Amniotic stem cell (primary cell): ENCODE measurements around the gene OSTN.
"Not testable (repeated sequence)": the region's sequence is repeated elsewhere in the genome, so short reads cannot be mapped to it uniquely, and the experiment has no call there.

Experiments
- DNase-seq: peaks from one replicate; lab custom pipeline; 2025; lab: John Stamatoyannopoulos, UW

Gene OSTN

DNA sequence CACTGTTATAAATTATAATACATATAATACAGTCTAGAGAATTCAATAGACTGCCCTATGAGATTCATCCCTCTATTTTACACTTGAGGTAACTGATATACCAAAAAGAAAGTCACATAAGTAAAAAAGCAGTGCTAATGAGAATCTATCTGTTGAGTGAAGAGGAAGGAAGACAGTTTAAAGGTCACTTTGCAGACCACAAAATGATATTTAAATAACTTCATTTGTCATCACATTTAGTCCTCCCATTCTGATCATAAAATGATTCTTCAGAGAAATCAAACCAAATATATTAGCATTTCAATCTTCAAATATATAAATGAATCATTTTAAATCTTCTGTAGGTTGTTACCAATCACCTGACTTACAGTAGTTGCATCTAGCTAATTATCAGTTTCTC is 69.7 kb downstream of the OSTN start:
- no peak for DNase-seq

DNA sequence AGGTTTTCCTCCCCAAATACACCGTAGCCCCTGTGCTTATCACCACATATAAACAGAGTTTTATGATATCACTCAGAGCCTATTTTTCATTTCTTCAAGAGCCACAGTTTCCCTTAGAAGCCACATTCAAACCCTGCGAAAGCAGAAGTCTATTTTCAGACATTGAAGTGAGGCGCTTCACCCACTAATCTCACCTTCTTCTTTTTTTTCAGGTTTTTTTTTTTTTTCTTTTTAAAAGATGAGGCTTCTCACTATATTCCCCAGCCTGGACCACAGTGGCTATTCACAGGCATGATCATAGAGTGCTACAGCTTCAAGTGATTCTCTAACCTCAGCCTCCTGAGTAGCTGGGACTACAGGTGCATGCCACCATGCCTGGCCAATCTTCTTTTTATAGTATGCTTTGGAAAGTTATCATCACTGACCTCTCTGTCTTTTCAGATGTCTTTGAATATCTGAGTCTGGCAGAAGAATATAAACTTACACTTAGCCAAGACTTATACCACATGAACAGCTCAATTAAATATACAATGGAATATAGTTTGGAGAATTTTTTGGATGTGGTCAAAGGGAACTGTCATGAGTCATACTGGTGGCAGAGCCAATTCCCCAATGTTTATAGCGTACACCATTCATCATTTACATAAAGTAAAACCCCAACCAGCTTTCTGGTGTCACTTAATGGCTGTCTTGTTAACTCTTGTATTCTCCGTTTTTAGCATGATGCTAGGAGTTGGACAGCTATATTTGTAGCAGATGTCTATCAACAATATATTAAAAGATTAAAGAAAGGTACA is 70.4 kb downstream of the OSTN start:
- no peak for DNase-seq

DNA sequence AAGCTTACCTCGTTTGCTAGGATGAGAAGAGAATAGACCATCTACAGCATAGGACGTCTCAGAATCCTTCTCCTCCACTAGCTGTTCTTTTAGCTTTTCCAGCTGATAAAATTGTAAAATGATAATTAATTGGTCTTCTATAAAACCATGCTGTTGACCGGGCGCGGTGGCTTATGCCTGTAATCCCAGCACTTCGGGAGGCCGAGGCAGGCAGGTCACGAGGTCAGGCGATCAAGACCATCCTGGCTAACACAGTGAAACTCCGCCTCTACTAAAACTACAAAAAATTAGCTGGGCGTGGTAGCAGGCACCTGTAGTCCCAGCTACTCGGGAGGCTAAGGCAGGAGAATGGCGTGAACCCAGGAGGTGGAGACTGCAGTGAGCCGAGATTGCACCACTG is 76.2 kb downstream of the OSTN start:
- not testable (repeated sequence) for DNase-seq

DNA sequence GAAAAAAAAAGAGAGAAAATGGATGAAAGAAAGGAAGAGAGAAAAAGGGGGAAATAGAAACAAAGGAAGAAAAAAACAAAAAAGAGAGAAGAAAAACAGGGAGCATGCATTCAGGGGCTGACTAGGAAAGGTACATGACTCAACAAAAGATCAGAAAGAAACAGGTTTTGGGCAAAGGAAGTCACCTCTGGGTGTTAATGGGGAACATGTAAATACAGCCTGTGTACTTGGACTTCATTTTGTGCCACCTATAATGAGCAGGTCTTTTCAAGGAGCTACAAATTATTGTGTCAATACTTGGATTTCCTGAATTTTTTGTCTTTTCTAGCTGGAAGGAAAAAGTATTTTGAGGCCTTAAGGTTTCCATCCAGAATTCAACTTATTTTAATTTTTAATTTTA is 76.7 kb downstream of the OSTN start:
- no peak for DNase-seq

DNA sequence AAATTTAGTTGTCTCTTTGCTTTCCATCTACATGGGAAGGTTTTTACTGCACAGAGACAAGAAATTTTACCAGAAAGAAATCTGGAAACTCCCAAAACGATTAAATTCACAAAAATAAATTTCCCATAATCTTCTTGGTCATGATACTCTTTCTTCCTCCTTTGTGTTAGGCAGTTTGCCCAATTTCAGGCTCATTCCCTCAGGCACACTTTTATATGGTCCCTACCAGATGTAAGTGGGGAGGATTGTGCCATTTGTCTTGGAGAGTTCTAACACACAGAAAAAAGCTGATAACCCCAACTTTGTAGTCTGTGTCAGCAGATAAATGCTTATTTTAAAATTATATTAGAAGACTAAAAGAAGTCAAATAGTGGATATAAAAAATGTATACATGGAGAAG is 81.1 kb downstream of the OSTN start:
- DNase-seq = no peak

GRCh38 chr3:191280882-191281281 is 81.8 kb downstream of the OSTN start:
- DNase-seq = no peak

DNA sequence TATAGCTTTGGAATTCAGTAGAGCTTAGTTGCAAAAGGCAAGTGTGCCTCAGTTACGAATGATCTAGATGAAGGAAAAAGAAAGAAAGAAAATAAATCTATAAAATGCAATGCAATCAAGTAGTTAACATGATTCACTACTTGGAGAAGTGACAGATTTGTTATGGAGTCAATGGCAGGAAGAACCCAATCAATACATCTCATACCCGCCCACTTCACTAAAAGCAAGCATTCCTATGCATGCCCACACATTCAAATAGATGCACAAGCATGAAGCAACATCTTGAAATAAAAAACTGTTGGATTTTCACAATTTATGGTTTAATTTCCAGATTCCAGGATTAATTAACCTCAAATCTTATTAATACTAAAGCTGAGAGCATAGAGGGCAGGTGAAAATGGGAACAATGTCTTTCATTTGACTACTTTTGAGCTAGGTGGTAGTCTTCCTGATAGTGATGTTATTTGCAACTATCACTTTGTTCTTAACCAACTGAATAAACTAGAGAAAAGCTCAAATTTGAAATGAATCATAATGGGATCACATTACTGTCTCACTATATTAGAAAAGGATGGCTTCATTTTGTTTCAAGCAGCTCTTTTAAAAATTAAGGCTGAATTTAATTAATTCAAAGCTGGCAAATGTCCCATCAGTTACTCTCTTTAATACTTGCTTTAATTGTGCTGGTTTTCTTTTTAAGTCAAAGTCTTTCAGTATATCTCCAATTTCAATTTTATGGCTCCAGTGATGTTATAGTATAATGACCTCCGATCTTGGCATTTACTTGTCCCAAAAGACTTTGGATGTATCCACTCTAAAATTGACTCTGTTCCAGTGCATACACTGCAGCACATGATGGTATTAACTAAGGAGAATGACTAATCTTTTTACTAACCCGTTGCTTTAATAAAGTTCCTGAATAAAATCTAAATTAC is 83.5 kb downstream of the OSTN start:
- DNase-seq = no peak

GRCh38 chr3:191283400-191283799 is 84.4 kb downstream of the OSTN start:
- DNase-seq = no peak

- no peak for DNase-seq
Measured at GRCh38 chr3:191290311-191291025, 91.4 kb downstream of the OSTN start.

GRCh38 chr3:191292243-191293015 is 93.4 kb downstream of the OSTN start:
- DNase-seq = no peak

GRCh38 chr3:191294291-191294690 is 95.2 kb downstream of the OSTN start:
- DNase-seq = no peak

DNA sequence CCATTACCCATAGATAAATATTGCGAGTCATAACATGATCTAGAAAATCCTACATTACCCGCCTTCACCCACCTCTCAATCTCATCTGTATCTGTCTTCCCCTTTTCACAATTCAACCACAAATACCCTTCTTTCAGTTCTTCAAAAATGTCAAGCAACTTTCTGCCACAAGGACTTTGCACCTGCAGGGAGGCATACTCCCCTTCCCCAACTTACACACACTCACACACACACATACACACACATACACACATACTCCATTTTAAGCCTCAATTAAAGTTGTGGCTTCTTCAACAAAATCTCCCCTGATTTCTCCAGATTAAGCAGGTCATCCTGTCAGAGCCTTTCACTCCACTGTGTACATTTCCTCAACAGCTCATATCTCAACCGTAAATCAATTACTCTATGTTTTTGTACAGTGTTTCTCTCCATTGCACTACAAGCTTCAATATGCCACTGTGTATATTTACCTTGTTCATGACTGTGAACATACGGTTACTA is 97.0 kb downstream of the OSTN start:
- no peak for DNase-seq

DNA sequence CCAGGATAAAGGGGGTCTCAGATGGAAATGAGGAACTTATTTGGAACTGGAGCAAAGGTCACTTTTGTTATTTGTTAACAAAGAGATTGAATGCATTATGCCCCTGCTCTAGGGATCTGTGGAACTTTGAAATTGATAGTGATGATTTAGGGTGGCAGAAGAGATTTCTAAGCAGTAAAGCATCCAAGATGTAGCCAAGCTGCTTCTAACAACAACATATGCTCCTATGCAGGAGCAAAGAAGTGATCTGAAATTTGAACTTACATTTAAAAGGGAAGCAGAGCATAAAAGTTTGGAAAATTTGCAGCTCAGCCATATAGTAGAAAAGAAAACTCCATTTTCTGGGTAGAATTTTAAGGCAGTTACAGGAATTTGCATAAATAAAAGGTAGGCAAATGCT is 99.8 kb downstream of the OSTN start:
- DNase-seq = no peak

DNA sequence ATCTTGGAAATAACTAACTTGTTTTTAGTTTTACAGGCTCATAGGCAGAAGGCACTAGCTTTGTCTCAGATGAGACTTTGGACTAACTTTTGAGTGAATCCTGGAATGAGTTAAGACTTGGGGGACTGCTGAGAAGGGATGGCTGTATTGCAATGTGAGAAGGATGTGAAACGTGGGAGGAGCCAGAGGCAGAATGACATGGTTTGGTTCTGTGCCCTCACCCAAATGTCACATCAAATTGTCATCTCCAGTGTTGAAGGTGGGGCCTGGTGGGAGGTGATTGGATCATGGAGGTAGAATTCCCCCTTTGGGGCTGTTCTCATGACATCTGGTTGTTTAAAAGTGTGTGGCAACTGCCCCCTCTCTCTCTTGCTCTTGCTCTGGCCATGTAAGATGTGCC is 101.4 kb downstream of the OSTN start:
- no peak for DNase-seq

- no peak for DNase-seq
Measured at GRCh38 chr3:191301017-191301416, 102.0 kb downstream of the OSTN start.

- no peak for DNase-seq
Measured at GRCh38 chr3:191301782-191302411, 102.9 kb downstream of the OSTN start.

- DNase-seq = no peak
Measured at GRCh38 chr3:191302451-191302850, 103.4 kb downstream of the OSTN start.

- no peak for DNase-seq
Measured at GRCh38 chr3:191303596-191303995, 104.6 kb downstream of the OSTN start.

- no peak for DNase-seq
Measured at GRCh38 chr3:191306428-191306827, 107.4 kb downstream of the OSTN start.

DNA sequence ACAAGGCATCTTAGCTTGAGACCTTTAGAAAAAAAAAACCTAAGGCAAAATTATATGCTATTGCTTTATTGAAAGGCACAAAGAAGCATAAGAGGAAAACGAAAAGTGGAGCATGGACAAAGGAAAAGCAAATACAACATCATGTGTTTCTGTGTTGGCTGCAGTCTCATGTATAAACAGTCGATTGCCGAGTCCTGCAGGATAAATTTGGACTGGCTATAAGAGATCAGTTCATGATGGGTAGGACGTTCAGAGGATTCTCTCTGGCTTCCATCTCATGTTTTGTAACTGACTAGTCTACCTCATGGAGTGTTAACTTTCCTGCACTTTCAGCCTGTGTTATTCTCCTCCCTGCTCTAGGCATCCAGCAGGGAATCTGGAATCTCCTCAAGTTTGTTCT is 108.3 kb downstream of the OSTN start:
- no peak for DNase-seq

GRCh38 chr3:191313296-191313695 is 114.3 kb downstream of the OSTN start:
- no peak for DNase-seq
